HFFc6 (cell line): ENCODE data around the gene MSI1. TPM values are rescaled to one million over a fixed set of nuclear protein-coding genes. Genes with fewer than 3 reads are reported as not detected.

ENCODE experiments used
- DNase-seq: peaks from one replicate; pipeline ENCODE4 v3.0.0-alpha.2; 2018
- H3K27ac Mint-ChIP-seq: 2 replicates; pipeline ENCODE4 v1.8.0; 2020; ENCODE audit warnings: mild to moderate bottlenecking, mixed read lengths
- H3K27me3 Mint-ChIP-seq: 2 replicates; pipeline ENCODE4 v1.8.0; 2021; ENCODE audit warnings: mild to moderate bottlenecking, moderate library complexity, mixed read lengths; ENCODE audit not compliant: insufficient read depth
- H3K36me3 Mint-ChIP-seq: 2 replicates; pipeline ENCODE4 v1.8.0; 2021; ENCODE audit warnings: low read depth, mixed read lengths
- H3K4me1 Mint-ChIP-seq: 2 replicates; pipeline ENCODE4 v1.8.0; 2020; ENCODE audit warnings: low read depth, mixed read lengths
- H3K4me3 Mint-ChIP-seq: 2 replicates; pipeline ENCODE4 v1.8.0; 2020; ENCODE audit warnings: mild to moderate bottlenecking, moderate library complexity, mixed read lengths
- H3K9me3 Mint-ChIP-seq: 2 replicates; pipeline ENCODE4 v1.8.0; 2020; ENCODE audit warnings: mild to moderate bottlenecking, mixed read lengths
- total RNA-seq, 6 experiments: library from RNA; stranded (reverse); fragmentation: NEBNext Ultra II Directional; extraction: Animal tissue kit (Norgen Biotek cat#: 25700); gene quantifications; 2 replicates in 1 of 6; 3 replicates in 5 of 6; pipeline ENCODE4 v1.2.3, GENCODE V29; 2021
- TF ChIP-seq, protein P1 (sequence below): fragments of 200-600 bp; sonication (generic); IDR thresholded peaks from 2 replicates; pipeline ENCODE4 v1.5.0; 2021; ENCODE audit warnings: antibody characterized with exemption, mild to moderate bottlenecking

The MSI1 gene
- total RNA-seq, 6 experiments from 2014 or later = not detected

DNA sequence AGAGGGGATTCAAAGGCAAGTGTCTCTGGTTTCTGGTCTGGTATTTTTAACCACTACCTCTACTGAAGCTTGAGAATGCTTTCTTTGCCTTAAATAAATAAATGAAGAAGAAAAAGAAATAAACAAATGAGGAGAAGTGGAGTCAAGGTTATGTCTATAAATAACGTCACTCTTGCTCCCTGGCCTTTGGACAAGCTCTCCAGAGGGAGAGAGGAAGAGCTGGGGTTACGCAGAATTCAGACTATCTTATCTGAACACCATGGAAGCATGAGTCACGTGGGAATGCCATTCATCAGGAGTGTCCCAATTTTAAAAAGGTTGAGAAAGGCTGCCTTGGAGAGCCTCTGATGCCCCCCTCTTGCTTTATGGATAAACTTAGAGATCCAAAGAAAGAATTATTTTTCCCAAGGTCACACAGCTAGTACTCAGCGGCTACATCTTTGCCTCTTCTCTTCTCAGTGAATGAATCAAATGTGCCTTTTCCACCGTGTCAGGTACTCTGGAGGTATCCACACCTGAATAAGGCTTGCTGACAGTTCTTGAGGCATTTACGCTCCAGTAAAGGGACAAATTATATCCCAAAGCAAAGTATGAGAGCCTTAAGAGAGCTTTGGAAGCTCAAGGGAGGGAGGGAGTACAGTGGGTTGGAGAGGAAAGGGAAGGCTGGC lies 12.9 kb upstream of the MSI1 start:
- Mint-ChIP-seq H3K4me3 (no peak overlapping the region), H3K27me3 (peaks cover 20% of the 10 kb centered on the region), H3K27ac (no peak overlapping the region), H3K9me3 (no peaks in the 10 kb centered on the region), H3K4me1 (peaks cover 14% of the 10 kb centered on the region), H3K36me3 (no peaks in the 10 kb centered on the region)
- TF ChIP-seq, protein P1, sequence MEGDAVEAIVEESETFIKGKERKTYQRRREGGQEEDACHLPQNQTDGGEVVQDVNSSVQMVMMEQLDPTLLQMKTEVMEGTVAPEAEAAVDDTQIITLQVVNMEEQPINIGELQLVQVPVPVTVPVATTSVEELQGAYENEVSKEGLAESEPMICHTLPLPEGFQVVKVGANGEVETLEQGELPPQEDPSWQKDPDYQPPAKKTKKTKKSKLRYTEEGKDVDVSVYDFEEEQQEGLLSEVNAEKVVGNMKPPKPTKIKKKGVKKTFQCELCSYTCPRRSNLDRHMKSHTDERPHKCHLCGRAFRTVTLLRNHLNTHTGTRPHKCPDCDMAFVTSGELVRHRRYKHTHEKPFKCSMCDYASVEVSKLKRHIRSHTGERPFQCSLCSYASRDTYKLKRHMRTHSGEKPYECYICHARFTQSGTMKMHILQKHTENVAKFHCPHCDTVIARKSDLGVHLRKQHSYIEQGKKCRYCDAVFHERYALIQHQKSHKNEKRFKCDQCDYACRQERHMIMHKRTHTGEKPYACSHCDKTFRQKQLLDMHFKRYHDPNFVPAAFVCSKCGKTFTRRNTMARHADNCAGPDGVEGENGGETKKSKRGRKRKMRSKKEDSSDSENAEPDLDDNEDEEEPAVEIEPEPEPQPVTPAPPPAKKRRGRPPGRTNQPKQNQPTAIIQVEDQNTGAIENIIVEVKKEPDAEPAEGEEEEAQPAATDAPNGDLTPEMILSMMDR = no peak
- DNase-seq = peak; percentile 7

DNA sequence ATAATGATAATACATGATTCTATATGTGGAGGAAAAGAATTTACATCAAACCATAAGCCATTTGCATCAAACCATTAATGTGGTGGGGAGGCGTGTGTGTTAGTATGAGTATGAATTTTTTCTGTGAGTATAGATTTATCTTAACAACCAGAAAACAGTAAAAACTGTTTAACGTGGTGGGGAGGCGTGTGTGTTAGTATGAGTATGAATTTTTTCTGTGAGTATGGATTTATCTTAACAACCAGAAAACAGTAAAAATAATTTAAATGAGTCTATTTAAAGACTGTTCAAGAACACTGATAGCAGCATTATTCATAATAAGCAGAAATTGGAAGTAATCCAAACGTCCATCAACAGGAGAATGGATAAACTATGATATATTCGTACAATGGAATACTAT lies 9.1 kb upstream of the MSI1 start:
- Mint-ChIP-seq H3K27ac (no peak overlapping the region), H3K4me1 (peaks cover 16% of the 10 kb centered on the region), H3K27me3 (peaks cover 48% of the 10 kb centered on the region), H3K36me3 (no peaks in the 10 kb centered on the region), H3K9me3 (no peaks in the 10 kb centered on the region), H3K4me3 (no peak overlapping the region)
- no peak for DNase-seq
- TF ChIP-seq, protein P1 = no peak

DNA sequence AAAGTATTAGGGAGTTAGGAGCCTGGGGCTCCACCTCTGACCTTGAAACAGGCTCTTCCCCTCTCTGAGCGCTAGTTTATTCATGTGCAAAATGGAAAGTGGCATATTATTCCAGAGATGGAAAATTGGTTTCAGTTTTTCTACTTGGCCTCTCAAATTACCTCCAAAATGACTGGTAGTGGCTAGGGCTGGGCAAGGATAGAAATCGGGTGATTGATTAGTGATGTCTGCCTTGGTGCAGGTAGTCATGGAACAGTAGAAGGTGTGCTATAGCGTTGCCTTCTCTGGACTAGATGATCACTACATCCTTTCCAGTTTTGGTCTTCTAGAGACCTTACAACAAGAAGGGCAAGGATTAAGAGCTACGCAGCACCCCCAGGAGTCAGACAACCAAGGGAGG lies 8.6 kb upstream of the MSI1 start:
- Mint-ChIP-seq H3K9me3 (no peaks in the 10 kb centered on the region), H3K4me1 (peaks cover 16% of the 10 kb centered on the region), H3K4me3 (no peak overlapping the region), H3K27ac (no peak overlapping the region), H3K27me3 (peaks cover 45% of the 10 kb centered on the region), H3K36me3 (no peaks in the 10 kb centered on the region)
- TF ChIP-seq, protein P1 = no peak
- no peak for DNase-seq

DNA sequence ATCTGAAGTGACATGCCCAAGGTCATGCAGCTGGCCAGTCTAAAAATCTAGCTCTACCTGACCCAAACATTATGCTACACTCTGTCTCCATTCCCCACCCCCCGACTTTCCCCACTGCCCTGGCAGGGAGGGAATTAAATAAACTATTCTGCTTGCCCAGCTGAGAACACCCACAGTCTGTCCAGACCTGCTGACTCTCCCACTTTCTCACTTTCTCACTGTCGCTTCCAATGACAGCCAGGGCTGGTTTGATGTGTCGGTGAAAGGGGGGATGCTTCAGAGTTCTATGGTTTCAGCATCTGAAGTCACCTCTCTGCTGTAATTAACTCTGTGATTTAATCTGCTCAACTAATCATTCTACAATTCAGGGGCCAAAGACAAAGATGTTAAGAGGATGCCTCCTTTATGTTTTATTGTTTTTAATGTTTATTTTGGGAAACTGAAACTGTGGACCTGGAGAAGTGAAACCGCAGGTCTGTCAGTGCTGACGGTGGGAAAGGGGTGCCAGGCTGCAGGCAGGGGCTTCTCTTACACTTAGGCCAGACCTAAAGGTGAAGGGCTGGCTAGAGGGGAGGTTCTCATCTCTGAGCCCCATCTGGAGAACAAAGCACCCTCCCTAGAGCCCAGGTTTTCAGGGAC lies 8.1 kb upstream of the MSI1 start:
- H3K27me3 Mint-ChIP-seq = peaks cover 39% of the 10 kb centered on the region
- H3K27ac Mint-ChIP-seq = no peak overlapping the region
- no peak for DNase-seq
- peaks cover 13% of the 10 kb centered on the region for H3K4me1 Mint-ChIP-seq
- TF ChIP-seq, protein P1 = no peak
- no peak overlapping the region for H3K4me3 Mint-ChIP-seq
- H3K9me3 Mint-ChIP-seq = no peaks in the 10 kb centered on the region
- no peaks in the 10 kb centered on the region for H3K36me3 Mint-ChIP-seq

DNA sequence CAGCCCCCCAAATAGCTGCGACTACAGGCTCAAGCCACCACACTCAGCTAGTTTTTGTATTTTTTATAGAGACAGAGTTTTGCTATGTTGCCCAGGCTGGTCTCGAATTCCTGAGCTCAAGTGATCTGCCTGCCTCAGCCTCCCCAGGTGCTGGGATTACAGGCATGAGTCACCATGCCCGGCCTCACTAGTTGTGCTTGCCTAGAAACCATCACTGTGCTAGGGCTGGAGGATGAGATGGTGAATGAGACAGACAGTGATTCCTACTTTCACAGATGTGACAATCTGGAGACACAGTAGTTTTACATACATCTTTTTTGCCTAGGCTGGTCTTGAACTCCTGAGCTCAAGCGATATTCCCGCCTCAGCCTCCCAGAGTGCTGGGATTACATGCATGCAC lies 7.5 kb upstream of the MSI1 start:
- no peak overlapping the region for H3K27ac Mint-ChIP-seq
- H3K27me3 Mint-ChIP-seq = peaks cover 40% of the 10 kb centered on the region
- no peaks in the 10 kb centered on the region for H3K9me3 Mint-ChIP-seq
- TF ChIP-seq, protein P1 = no peak
- no peak overlapping the region for H3K4me3 Mint-ChIP-seq
- peaks cover 6% of the 10 kb centered on the region for H3K4me1 Mint-ChIP-seq
- no peak for DNase-seq
- no peaks in the 10 kb centered on the region for H3K36me3 Mint-ChIP-seq
